ENCODE measurements around the gene MALL. TPM values are rescaled to one million over a fixed set of nuclear protein-coding genes. Genes with fewer than 3 reads are reported as not detected.

MALL gene
- total and polyA plus RNA-seq, 9 of the 15 experiments (the other 6 are each of a cell fraction or from before 2014, with no cell fraction given): 0.24 TPM; not detected in 8

- TF ChIP-seq, protein P1, sequence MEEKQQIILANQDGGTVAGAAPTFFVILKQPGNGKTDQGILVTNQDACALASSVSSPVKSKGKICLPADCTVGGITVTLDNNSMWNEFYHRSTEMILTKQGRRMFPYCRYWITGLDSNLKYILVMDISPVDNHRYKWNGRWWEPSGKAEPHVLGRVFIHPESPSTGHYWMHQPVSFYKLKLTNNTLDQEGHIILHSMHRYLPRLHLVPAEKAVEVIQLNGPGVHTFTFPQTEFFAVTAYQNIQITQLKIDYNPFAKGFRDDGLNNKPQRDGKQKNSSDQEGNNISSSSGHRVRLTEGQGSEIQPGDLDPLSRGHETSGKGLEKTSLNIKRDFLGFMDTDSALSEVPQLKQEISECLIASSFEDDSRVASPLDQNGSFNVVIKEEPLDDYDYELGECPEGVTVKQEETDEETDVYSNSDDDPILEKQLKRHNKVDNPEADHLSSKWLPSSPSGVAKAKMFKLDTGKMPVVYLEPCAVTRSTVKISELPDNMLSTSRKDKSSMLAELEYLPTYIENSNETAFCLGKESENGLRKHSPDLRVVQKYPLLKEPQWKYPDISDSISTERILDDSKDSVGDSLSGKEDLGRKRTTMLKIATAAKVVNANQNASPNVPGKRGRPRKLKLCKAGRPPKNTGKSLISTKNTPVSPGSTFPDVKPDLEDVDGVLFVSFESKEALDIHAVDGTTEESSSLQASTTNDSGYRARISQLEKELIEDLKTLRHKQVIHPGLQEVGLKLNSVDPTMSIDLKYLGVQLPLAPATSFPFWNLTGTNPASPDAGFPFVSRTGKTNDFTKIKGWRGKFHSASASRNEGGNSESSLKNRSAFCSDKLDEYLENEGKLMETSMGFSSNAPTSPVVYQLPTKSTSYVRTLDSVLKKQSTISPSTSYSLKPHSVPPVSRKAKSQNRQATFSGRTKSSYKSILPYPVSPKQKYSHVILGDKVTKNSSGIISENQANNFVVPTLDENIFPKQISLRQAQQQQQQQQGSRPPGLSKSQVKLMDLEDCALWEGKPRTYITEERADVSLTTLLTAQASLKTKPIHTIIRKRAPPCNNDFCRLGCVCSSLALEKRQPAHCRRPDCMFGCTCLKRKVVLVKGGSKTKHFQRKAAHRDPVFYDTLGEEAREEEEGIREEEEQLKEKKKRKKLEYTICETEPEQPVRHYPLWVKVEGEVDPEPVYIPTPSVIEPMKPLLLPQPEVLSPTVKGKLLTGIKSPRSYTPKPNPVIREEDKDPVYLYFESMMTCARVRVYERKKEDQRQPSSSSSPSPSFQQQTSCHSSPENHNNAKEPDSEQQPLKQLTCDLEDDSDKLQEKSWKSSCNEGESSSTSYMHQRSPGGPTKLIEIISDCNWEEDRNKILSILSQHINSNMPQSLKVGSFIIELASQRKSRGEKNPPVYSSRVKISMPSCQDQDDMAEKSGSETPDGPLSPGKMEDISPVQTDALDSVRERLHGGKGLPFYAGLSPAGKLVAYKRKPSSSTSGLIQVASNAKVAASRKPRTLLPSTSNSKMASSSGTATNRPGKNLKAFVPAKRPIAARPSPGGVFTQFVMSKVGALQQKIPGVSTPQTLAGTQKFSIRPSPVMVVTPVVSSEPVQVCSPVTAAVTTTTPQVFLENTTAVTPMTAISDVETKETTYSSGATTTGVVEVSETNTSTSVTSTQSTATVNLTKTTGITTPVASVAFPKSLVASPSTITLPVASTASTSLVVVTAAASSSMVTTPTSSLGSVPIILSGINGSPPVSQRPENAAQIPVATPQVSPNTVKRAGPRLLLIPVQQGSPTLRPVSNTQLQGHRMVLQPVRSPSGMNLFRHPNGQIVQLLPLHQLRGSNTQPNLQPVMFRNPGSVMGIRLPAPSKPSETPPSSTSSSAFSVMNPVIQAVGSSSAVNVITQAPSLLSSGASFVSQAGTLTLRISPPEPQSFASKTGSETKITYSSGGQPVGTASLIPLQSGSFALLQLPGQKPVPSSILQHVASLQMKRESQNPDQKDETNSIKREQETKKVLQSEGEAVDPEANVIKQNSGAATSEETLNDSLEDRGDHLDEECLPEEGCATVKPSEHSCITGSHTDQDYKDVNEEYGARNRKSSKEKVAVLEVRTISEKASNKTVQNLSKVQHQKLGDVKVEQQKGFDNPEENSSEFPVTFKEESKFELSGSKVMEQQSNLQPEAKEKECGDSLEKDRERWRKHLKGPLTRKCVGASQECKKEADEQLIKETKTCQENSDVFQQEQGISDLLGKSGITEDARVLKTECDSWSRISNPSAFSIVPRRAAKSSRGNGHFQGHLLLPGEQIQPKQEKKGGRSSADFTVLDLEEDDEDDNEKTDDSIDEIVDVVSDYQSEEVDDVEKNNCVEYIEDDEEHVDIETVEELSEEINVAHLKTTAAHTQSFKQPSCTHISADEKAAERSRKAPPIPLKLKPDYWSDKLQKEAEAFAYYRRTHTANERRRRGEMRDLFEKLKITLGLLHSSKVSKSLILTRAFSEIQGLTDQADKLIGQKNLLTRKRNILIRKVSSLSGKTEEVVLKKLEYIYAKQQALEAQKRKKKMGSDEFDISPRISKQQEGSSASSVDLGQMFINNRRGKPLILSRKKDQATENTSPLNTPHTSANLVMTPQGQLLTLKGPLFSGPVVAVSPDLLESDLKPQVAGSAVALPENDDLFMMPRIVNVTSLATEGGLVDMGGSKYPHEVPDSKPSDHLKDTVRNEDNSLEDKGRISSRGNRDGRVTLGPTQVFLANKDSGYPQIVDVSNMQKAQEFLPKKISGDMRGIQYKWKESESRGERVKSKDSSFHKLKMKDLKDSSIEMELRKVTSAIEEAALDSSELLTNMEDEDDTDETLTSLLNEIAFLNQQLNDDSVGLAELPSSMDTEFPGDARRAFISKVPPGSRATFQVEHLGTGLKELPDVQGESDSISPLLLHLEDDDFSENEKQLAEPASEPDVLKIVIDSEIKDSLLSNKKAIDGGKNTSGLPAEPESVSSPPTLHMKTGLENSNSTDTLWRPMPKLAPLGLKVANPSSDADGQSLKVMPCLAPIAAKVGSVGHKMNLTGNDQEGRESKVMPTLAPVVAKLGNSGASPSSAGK (IDR thresholded peaks at IDR 0.05): no peak
- no peak for TF ChIP-seq SOX6 (IDR thresholded peaks at IDR 0.05)
- TF ChIP-seq, protein P2, sequence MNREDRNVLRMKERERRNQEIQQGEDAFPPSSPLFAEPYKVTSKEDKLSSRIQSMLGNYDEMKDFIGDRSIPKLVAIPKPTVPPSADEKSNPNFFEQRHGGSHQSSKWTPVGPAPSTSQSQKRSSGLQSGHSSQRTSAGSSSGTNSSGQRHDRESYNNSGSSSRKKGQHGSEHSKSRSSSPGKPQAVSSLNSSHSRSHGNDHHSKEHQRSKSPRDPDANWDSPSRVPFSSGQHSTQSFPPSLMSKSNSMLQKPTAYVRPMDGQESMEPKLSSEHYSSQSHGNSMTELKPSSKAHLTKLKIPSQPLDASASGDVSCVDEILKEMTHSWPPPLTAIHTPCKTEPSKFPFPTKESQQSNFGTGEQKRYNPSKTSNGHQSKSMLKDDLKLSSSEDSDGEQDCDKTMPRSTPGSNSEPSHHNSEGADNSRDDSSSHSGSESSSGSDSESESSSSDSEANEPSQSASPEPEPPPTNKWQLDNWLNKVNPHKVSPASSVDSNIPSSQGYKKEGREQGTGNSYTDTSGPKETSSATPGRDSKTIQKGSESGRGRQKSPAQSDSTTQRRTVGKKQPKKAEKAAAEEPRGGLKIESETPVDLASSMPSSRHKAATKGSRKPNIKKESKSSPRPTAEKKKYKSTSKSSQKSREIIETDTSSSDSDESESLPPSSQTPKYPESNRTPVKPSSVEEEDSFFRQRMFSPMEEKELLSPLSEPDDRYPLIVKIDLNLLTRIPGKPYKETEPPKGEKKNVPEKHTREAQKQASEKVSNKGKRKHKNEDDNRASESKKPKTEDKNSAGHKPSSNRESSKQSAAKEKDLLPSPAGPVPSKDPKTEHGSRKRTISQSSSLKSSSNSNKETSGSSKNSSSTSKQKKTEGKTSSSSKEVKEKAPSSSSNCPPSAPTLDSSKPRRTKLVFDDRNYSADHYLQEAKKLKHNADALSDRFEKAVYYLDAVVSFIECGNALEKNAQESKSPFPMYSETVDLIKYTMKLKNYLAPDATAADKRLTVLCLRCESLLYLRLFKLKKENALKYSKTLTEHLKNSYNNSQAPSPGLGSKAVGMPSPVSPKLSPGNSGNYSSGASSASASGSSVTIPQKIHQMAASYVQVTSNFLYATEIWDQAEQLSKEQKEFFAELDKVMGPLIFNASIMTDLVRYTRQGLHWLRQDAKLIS (CRISPR knock-in tag; IDR thresholded peaks at IDR 0.05): no peak
- no peak for TF ChIP-seq CEBPG (CRISPR knock-in tag; IDR thresholded peaks at IDR 0.05)
- no peak for TF ChIP-seq CEBPG (tag; conservative IDR thresholded peaks at IDR 0.05 in 1 of 2, IDR thresholded peaks at IDR 0.05 in 1 of 2)
Observed at GRCh38 chr2:110121052-110121334, 5.4 kb upstream of the MALL start (continued).
